Upper lobe of left lung (tissue), 6 donors: ENCODE data around the gene PLCL2. TPM values are rescaled to one million over a fixed set of nuclear protein-coding genes. Genes with fewer than 3 reads are reported as not detected.
A peak's percentile ranks its signal among the peaks of the same experiment; 100 is the strongest.

Experiments used
- ATAC-seq, 2 donors: fragments of 200-7000 bp; cut with Tn5 transposase; one replicate each; pipeline ENCODE4 v1.9.1; 2022; ENCODE audit warnings: mild to moderate bottlenecking in 2 of 2, moderate library complexity in 2 of 2; ENCODE audit not compliant: low FRiP score in 2 of 2
- DNase-seq, 2 donors: peaks; one replicate each; pipeline ENCODE4 v3.0.0-alpha.2; 2019 to 2020
- H3K27ac ChIP-seq, 4 donors: fragments of 200-600 bp; sonication (generic); one replicate each; pipeline ENCODE4 v1.5.1; 2016 to 2019
- H3K27me3 ChIP-seq, 4 donors: fragments of 200-600 bp; sonication (generic); one replicate each; pipeline ENCODE4 v1.5.1; 2017 to 2019
- H3K36me3 ChIP-seq, 4 donors: fragments of 200-600 bp; sonication (generic); one replicate each; pipeline ENCODE4 v1.5.1; 2016 to 2019
- H3K4me1 ChIP-seq, 4 donors: fragments of 200-600 bp; sonication (generic); one replicate each; pipeline ENCODE4 v1.5.1; 2018 to 2019
- H3K4me3 ChIP-seq, 4 donors: fragments of 200-600 bp; sonication (generic); one replicate each; pipeline ENCODE4 v1.5.1; 2017 to 2019; ENCODE audit warnings: mild to moderate bottlenecking in 2 of 4, moderate library complexity in 1 of 4
- H3K9me3 ChIP-seq, 4 donors: fragments of 200-600 bp; sonication (generic); one replicate each; pipeline ENCODE4 v1.5.1; 2018 to 2019
- CTCF ChIP-seq, 6 experiments: fragments of 450-650 bp in 4 of 6; fragments of 200-600 bp in 2 of 6; sonication (generic) in 2 of 6; IDR thresholded peaks; one replicate each; pipeline ENCODE4 v1.5.1; 2016 to 2019; ENCODE audit warnings: antibody characterized with exemption in 6 of 6
- EP300 ChIP-seq, 4 donors: sonication (generic); formaldehyde crosslinking; IDR thresholded peaks; one replicate each; pipeline ENCODE4 v1.5.1; 2017; ENCODE audit warnings: antibody characterized with exemption in 4 of 4, control low read depth in 2 of 4
- POLR2A ChIP-seq, 4 donors: fragments of 450-650 bp; IDR thresholded peaks; one replicate each; pipeline ENCODE4 v1.5.1; 2016 to 2017; ENCODE audit warnings: antibody characterized with exemption in 4 of 4, mild to moderate bottlenecking in 2 of 4
- POLR2AphosphoS5 ChIP-seq, 2 donors: sonication (generic); formaldehyde crosslinking; IDR thresholded peaks; one replicate each; pipeline ENCODE4 v1.5.1; 2017; ENCODE audit warnings: antibody characterized with exemption in 2 of 2
- WGBS, 2 donors: methylation state at CpG; one replicate each; pipeline ENCODE4 v1.1.5; 2017 to 2018; 5-methylcytosine and 5-hydroxymethylcytosine counted together
- total RNA-seq, 6 donors: library from RNA; depleted of rRNA in 4 of 6; stranded (reverse); fragments of >200 nt in 4 of 6; gene quantifications; one replicate each; pipeline versions ENCODE4 v1.1.0 to v1.2.1, GENCODE V29; 2016 to 2021
- donor health status: DM: no; HTN: no; CAD: no; lungs with moderate emphysema.
- donor health status: DM: no; HTN: yes; CAD: no; lungs with severe emphysema.

The PLCL2 gene
- total RNA-seq, 6 donors from 2014 or later: 6.5 to 15.8 (median 10.7) TPM

GRCh38 chr3:16883723-16884083, 1.1 kb upstream of the PLCL2 start:
- TF ChIP-seq CTCF (IDR thresholded peaks at IDR 0.05): no peak
- no peak for TF ChIP-seq EP300 (IDR thresholded peaks at IDR 0.05)
- TF ChIP-seq POLR2A (IDR thresholded peaks at IDR 0.05): no peak
- TF ChIP-seq POLR2AphosphoS5 (IDR thresholded peaks at IDR 0.05): no peak
- WGBS, 2 donors: 65 to 86% methylated on average over 13 to 16 of the region's 16 CpGs
- Histone ChIP-seq H3K4me1 (peaks cover 0 to 37% (median 18%) of the 10 kb centered on the region in 4 donors), H3K27me3 (no peaks in the 10 kb centered on the region), H3K36me3 (no peaks in the 10 kb centered on the region), H3K9me3 (no peaks in the 10 kb centered on the region), H3K27ac (peak overlapping the region; percentile 90 to 96 (median 92)), H3K4me3 (peak overlapping the region in 3 of 4 donors; percentile 81 to 93 (median 91))
- DNase-seq (no peak), ATAC-seq (peak in 1 of 2 donors; percentile 2)

- DNase-seq (peak; percentile 57 to 93), ATAC-seq (peak; percentile 73 to 82)
- peak overlapping the region; percentile 72 to 93 (median 86) for H3K4me3 ChIP-seq
- H3K4me1 ChIP-seq: peaks cover 0 to 38% (median 20%) of the 10 kb centered on the region in 4 donors
- no peak for TF ChIP-seq POLR2AphosphoS5 (IDR thresholded peaks at IDR 0.05)
- no peak for TF ChIP-seq EP300 (IDR thresholded peaks at IDR 0.05)
- peak in 1 of 4 donors; percentile 16 for TF ChIP-seq POLR2A (IDR thresholded peaks at IDR 0.05)
- TF ChIP-seq CTCF (IDR thresholded peaks at IDR 0.05): peak; percentile 47 to 70 (median 61)
- H3K9me3 ChIP-seq: no peaks in the 10 kb centered on the region
- peak overlapping the region; percentile 90 to 96 (median 92) for H3K27ac ChIP-seq
- WGBS, 2 donors: 5% methylated on average over 43 of the region's 81 CpGs; no CpG with 5 or more reads in 1 of the 2 donors
- H3K36me3 ChIP-seq: no peaks in the 10 kb centered on the region
- no peaks in the 10 kb centered on the region for H3K27me3 ChIP-seq
Observed at GRCh38 chr3:16884084-16884747, 539 bp upstream of the PLCL2 start.

GRCh38 chr3:16885593-16886302, 993 bp downstream of the PLCL2 start:
- H3K36me3 ChIP-seq: no peaks in the 10 kb centered on the region
- H3K9me3 ChIP-seq: no peaks in the 10 kb centered on the region
- DNase-seq (no peak), ATAC-seq (no peak)
- no peak for TF ChIP-seq POLR2AphosphoS5 (IDR thresholded peaks at IDR 0.05)
- no peak for TF ChIP-seq EP300 (IDR thresholded peaks at IDR 0.05)
- no peak for TF ChIP-seq POLR2A (IDR thresholded peaks at IDR 0.05)
- TF ChIP-seq CTCF (IDR thresholded peaks at IDR 0.05): no peak
- H3K27ac ChIP-seq: peak overlapping the region; percentile 90 to 96 (median 92)
- peak overlapping the region; percentile 33 to 93 (median 86) for H3K4me3 ChIP-seq
- no peaks in the 10 kb centered on the region for H3K27me3 ChIP-seq
- 14 to 20% methylated on average over 15 of the region's 15 CpGs for WGBS, 2 donors
- peaks cover 0 to 39% (median 21%) of the 10 kb centered on the region in 4 donors for H3K4me1 ChIP-seq

GRCh38 chr3:16886303-16886683, 1.5 kb downstream of the PLCL2 start:
- Histone ChIP-seq H3K4me3 (peak overlapping the region; percentile 8 to 93 (median 86)), H3K27ac (peak overlapping the region; percentile 90 to 96 (median 92)), H3K9me3 (no peaks in the 10 kb centered on the region), H3K27me3 (no peaks in the 10 kb centered on the region), H3K36me3 (no peaks in the 10 kb centered on the region), H3K4me1 (peaks cover 0 to 39% (median 23%) of the 10 kb centered on the region in 4 donors)
- 22 to 27% methylated on average over 3 of the region's 3 CpGs for WGBS, 2 donors
- no peak for DNase-seq
- no peak for TF ChIP-seq POLR2AphosphoS5 (IDR thresholded peaks at IDR 0.05)
- TF ChIP-seq EP300 (IDR thresholded peaks at IDR 0.05): no peak
- TF ChIP-seq POLR2A (IDR thresholded peaks at IDR 0.05): no peak
- no peak for TF ChIP-seq CTCF (IDR thresholded peaks at IDR 0.05)
- no peak for ATAC-seq
